Panc1 (cell line): ENCODE data around the gene SETD1B.

Experiments
- POLR2AphosphoS5 ChIP-seq: IDR thresholded peaks from 2 replicates; pipeline ENCODE4 v1.6.1; 2012; ENCODE audit warnings: mild to moderate bottlenecking, low read depth, low read length, moderate library complexity
- SIN3A ChIP-seq: IDR thresholded peaks from 2 replicates; pipeline ENCODE4 v1.6.1; 2012; ENCODE audit warnings: low read depth, mild to moderate bottlenecking, low read length, moderate library complexity, borderline replicate concordance; ENCODE audit not compliant: insufficient read depth
- TF ChIP-seq, protein P1 (sequence below): fragments of 450-650 bp; IDR thresholded peaks from 2 replicates; pipeline ENCODE4 v1.5.1; 2017; ENCODE audit warnings: mild to moderate bottlenecking

DNA sequence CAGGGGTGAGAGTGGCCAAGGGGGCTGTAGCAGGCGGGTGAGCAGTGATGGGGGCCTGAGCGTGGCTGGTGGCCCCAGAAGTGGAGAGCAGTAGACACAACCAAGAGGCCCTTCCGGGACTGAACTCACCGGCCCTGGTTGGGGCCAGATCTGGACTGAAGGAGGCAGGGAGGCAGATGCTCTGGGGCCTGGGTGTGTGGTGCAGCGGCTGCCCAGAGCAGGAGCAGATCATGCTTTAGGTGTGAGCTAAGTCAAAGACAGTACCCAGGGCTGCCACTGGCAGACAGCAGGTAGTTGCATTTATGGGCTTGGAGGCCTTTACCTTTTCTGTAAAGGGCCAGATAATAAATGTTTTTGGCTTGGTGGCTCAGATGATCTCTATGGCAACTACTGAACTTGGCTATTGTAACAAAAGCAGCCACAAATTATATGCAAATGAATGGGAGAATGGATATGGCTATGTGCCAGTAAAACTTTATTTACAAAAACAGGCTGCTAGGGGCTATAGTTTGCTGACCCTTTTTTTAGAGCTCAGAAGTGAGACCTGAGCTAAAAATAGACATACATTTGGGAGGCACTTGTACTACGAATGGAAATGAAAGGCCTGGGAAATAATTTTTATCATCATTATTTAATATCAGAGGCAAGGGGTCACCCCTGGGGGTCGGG is 25.6 kb downstream of the SETD1B start:
- TF ChIP-seq, protein P1, sequence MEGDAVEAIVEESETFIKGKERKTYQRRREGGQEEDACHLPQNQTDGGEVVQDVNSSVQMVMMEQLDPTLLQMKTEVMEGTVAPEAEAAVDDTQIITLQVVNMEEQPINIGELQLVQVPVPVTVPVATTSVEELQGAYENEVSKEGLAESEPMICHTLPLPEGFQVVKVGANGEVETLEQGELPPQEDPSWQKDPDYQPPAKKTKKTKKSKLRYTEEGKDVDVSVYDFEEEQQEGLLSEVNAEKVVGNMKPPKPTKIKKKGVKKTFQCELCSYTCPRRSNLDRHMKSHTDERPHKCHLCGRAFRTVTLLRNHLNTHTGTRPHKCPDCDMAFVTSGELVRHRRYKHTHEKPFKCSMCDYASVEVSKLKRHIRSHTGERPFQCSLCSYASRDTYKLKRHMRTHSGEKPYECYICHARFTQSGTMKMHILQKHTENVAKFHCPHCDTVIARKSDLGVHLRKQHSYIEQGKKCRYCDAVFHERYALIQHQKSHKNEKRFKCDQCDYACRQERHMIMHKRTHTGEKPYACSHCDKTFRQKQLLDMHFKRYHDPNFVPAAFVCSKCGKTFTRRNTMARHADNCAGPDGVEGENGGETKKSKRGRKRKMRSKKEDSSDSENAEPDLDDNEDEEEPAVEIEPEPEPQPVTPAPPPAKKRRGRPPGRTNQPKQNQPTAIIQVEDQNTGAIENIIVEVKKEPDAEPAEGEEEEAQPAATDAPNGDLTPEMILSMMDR = no peak
- TF ChIP-seq SIN3A (no peak), POLR2AphosphoS5 (no peak)
